Right atrium auricular region (tissue), 2 donors: ENCODE data around the gene CDH18. TPM values are rescaled to one million over a fixed set of nuclear protein-coding genes. Genes with fewer than 3 reads are reported as not detected.

Source experiments
- DNase-seq: peaks from one replicate; pipeline ENCODE4 v3.0.0-alpha.2; 2019; ENCODE audit warnings: low spot score
- H3K27ac ChIP-seq, 2 donors: fragments of 200-600 bp; sonication (generic); 1 replicate in 1 of 2; 2 replicates in 1 of 2; pipeline ENCODE4 v1.5.1; 2016 to 2019
- H3K27me3 ChIP-seq, 2 donors: fragments of 200-600 bp; sonication (generic); one replicate each; pipeline versions ENCODE4 v1.5.1 to v1.6.0; 2017 to 2019
- H3K36me3 ChIP-seq: fragments of 200-600 bp; sonication (generic); one replicate; pipeline ENCODE4 v1.5.1; 2016
- H3K4me1 ChIP-seq, 2 donors: fragments of 200-600 bp; sonication (generic); one replicate each; pipeline versions ENCODE4 v1.5.1 to v1.6.0; 2017 to 2019
- H3K4me3 ChIP-seq, 2 donors: fragments of 200-600 bp; sonication (generic); 1 replicate in 1 of 2; 2 replicates in 1 of 2; pipeline ENCODE4 v1.5.1; 2017 to 2019; ENCODE audit warnings: mild to moderate bottlenecking in 1 of 2, moderate library complexity in 1 of 2
- H3K9me3 ChIP-seq, 2 donors: fragments of 200-600 bp; sonication (generic); one replicate each; pipeline ENCODE4 v1.5.1; 2019
- CTCF ChIP-seq, 2 donors: fragments of 200-600 bp; sonication (generic); IDR thresholded peaks; one replicate each; pipeline ENCODE4 v1.5.1; 2019; ENCODE audit warnings: antibody characterized with exemption in 2 of 2
- total RNA-seq, 2 donors: library from RNA; depleted of rRNA; stranded (reverse); fragments of >200 nt; gene quantifications; one replicate each; pipeline ENCODE4 v1.1.0, GENCODE V29; 2016

The CDH18 gene
- total RNA-seq, 2 donors from 2014 or later = not detected

GRCh38 chr5:19928562-19929421 is 59.2 kb downstream of the CDH18 start:
- Histone ChIP-seq H3K27ac (no peak overlapping the region), H3K9me3 (no peaks in the 10 kb centered on the region), H3K27me3 (no peaks in the 10 kb centered on the region), H3K4me3 (no peak overlapping the region), H3K36me3 (no peaks in the 10 kb centered on the region), H3K4me1 (no peaks in the 10 kb centered on the region)
- TF ChIP-seq CTCF (IDR thresholded peaks at IDR 0.05) = no peak
- no peak for DNase-seq

GRCh38 chr5:19927919-19928318 is 60.1 kb downstream of the CDH18 start:
- H3K4me3 ChIP-seq = no peak overlapping the region
- TF ChIP-seq CTCF (IDR thresholded peaks at IDR 0.05) = no peak
- no peaks in the 10 kb centered on the region for H3K36me3 ChIP-seq
- no peak overlapping the region for H3K27ac ChIP-seq
- H3K9me3 ChIP-seq = no peaks in the 10 kb centered on the region
- no peaks in the 10 kb centered on the region for H3K4me1 ChIP-seq
- H3K27me3 ChIP-seq = no peaks in the 10 kb centered on the region
- DNase-seq = no peak

GRCh38 chr5:19927170-19927569 is 60.8 kb downstream of the CDH18 start:
- no peak overlapping the region for H3K27ac ChIP-seq
- H3K27me3 ChIP-seq = no peaks in the 10 kb centered on the region
- H3K36me3 ChIP-seq = no peaks in the 10 kb centered on the region
- DNase-seq = no peak
- no peaks in the 10 kb centered on the region for H3K9me3 ChIP-seq
- H3K4me3 ChIP-seq = no peak overlapping the region
- no peak for TF ChIP-seq CTCF (IDR thresholded peaks at IDR 0.05)
- H3K4me1 ChIP-seq = no peaks in the 10 kb centered on the region

- DNase-seq = no peak
- no peaks in the 10 kb centered on the region for H3K36me3 ChIP-seq
- H3K27ac ChIP-seq = no peak overlapping the region
- TF ChIP-seq CTCF (IDR thresholded peaks at IDR 0.05) = no peak
- H3K4me1 ChIP-seq = no peaks in the 10 kb centered on the region
- no peaks in the 10 kb centered on the region for H3K27me3 ChIP-seq
- H3K9me3 ChIP-seq = no peaks in the 10 kb centered on the region
- H3K4me3 ChIP-seq = no peak overlapping the region
Observed at GRCh38 chr5:19923742-19924141, 64.3 kb downstream of the CDH18 start.

GRCh38 chr5:19920761-19921160 is 67.2 kb downstream of the CDH18 start:
- H3K27me3 ChIP-seq = no peaks in the 10 kb centered on the region
- H3K4me1 ChIP-seq = no peaks in the 10 kb centered on the region
- no peak for DNase-seq
- no peak for TF ChIP-seq CTCF (IDR thresholded peaks at IDR 0.05)
- H3K27ac ChIP-seq = no peak overlapping the region
- no peaks in the 10 kb centered on the region for H3K9me3 ChIP-seq
- H3K36me3 ChIP-seq = no peaks in the 10 kb centered on the region
- H3K4me3 ChIP-seq = no peak overlapping the region

- no peak overlapping the region for H3K4me3 ChIP-seq
- H3K36me3 ChIP-seq = no peaks in the 10 kb centered on the region
- DNase-seq = no peak
- H3K9me3 ChIP-seq = no peaks in the 10 kb centered on the region
- H3K4me1 ChIP-seq = no peaks in the 10 kb centered on the region
- no peak overlapping the region for H3K27ac ChIP-seq
- H3K27me3 ChIP-seq = no peaks in the 10 kb centered on the region
- no peak for TF ChIP-seq CTCF (IDR thresholded peaks at IDR 0.05)
Observed at GRCh38 chr5:19918780-19919179, 69.2 kb downstream of the CDH18 start.
